ENCODE data around the gene CYB5B.
"Not testable (repeated sequence)": the region's sequence is repeated elsewhere in the genome, so short reads cannot be mapped to it uniquely, and the experiment has no call there.

The CYB5B gene

GRCh38 chr16:69434066-69434465 is 9.6 kb downstream of the CYB5B start:
- H3K4me3 ChIP-seq (ENCODE audit: low read depth, low read length) = no peak overlapping the region
- DNase-seq (ENCODE audit: low read depth) = no peak
- no peak for TF ChIP-seq CTCF (IDR thresholded peaks at IDR 0.05; ENCODE audit: insufficient read depth, low read depth, low read length, missing control alignments)

- peak; percentile 36 for DNase-seq (ENCODE audit: low read depth)
- TF ChIP-seq CTCF (IDR thresholded peaks at IDR 0.05; ENCODE audit: insufficient read depth, low read depth, low read length, missing control alignments) = no peak
- H3K4me3 ChIP-seq (ENCODE audit: low read depth, low read length) = no peak overlapping the region
These were observed 11.8 kb downstream of the CYB5B start for GRCh38 chr16:69435977-69436820.

GRCh38 chr16:69436896-69437295 is 12.5 kb downstream of the CYB5B start:
- TF ChIP-seq CTCF (IDR thresholded peaks at IDR 0.05; ENCODE audit: insufficient read depth, low read depth, low read length, missing control alignments) = no peak
- no peak for DNase-seq (ENCODE audit: low read depth)
- no peak overlapping the region for H3K4me3 ChIP-seq (ENCODE audit: low read depth, low read length)

- no peak overlapping the region for H3K4me3 ChIP-seq (ENCODE audit: low read depth, low read length)
- DNase-seq (ENCODE audit: low read depth) = peak; percentile 44
These were observed 14.0 kb downstream of the CYB5B start for GRCh38 chr16:69438465-69438864.

GRCh38 chr16:69440250-69440649 is 15.8 kb downstream of the CYB5B start:
- no peak for TF ChIP-seq CTCF (IDR thresholded peaks at IDR 0.05; ENCODE audit: insufficient read depth, low read depth, low read length, missing control alignments)
- no peak for DNase-seq (ENCODE audit: low read depth)
- no peak overlapping the region for H3K4me3 ChIP-seq (ENCODE audit: low read depth, low read length)

More at GRCh38 chr16:69438465-69438864, 14.0 kb downstream of the CYB5B start:
- no peak for TF ChIP-seq CTCF (IDR thresholded peaks at IDR 0.05; ENCODE audit: insufficient read depth, low read depth, low read length, missing control alignments)

GRCh38 chr16:69441030-69441429 is 16.6 kb downstream of the CYB5B start:
- H3K4me3 ChIP-seq (ENCODE audit: low read depth, low read length); DNase-seq (ENCODE audit: low read depth): not testable (repeated sequence)

GRCh38 chr16:69443927-69444631 is 19.7 kb downstream of the CYB5B start:
- H3K4me3 ChIP-seq (ENCODE audit: low read depth, low read length) = peak overlapping the region; percentile 43
- DNase-seq (ENCODE audit: low read depth) = no peak
- no peak for TF ChIP-seq CTCF (IDR thresholded peaks at IDR 0.05; ENCODE audit: insufficient read depth, low read depth, low read length, missing control alignments)
